Neural cell (in vitro differentiated cells): Measurements from ENCODE around the gene FNDC10. TPM values are rescaled to one million over a fixed set of nuclear protein-coding genes. Genes with fewer than 3 reads are reported as not detected.

ENCODE experiments used
- H2AFZ ChIP-seq: fragments of 200-600, 300-800 bp; sonication (generic), shearing (Covaris generic); 2 replicates; pipeline ENCODE4 v1.6.0; 2014; ENCODE audit warnings: low read depth, mild to moderate bottlenecking, antibody characterized with exemption, low read length, moderate library complexity
- H3F3A ChIP-seq: fragments of 200-600 bp; shearing (Covaris generic); 2 replicates; pipeline ENCODE4 v1.6.1; 2016; ENCODE audit warnings: mild to moderate bottlenecking, moderate library complexity, mixed read lengths, antibody characterized with exemption, low read length; ENCODE audit not compliant: insufficient read depth, poor library complexity, severe bottlenecking
- H3K27ac ChIP-seq: fragments of 200-600, 300-800 bp; sonication (generic), shearing (Covaris generic); 2 replicates; pipeline ENCODE4 v1.5.1; 2014; ENCODE audit warnings: mild to moderate bottlenecking, low read length, moderate library complexity
- H3K27me3 ChIP-seq: fragments of 300-800, 200-600 bp; sonication (generic), shearing (Covaris generic); 2 replicates; pipeline ENCODE4 v1.6.0; 2014; ENCODE audit warnings: mild to moderate bottlenecking, low read depth, low read length, moderate library complexity; ENCODE audit not compliant: insufficient read depth
- H3K36me3 ChIP-seq: fragments of 300-800, 200-600 bp; sonication (generic), shearing (Covaris generic); 2 replicates; pipeline ENCODE4 v1.5.1; 2014; ENCODE audit warnings: mild to moderate bottlenecking, antibody characterized with exemption, low read length, moderate library complexity; ENCODE audit not compliant: insufficient read depth
- H3K4me2 ChIP-seq: fragments of 300-800, 200-600 bp; sonication (generic), shearing (Covaris generic); 2 replicates; pipeline ENCODE4 v1.6.0; 2014; ENCODE audit warnings: mild to moderate bottlenecking, low read length
- H3K4me3 ChIP-seq: fragments of 300-800, 200-600 bp; sonication (generic), shearing (Covaris generic); 2 replicates; pipeline ENCODE4 v1.5.1; 2014; ENCODE audit warnings: mild to moderate bottlenecking, low read length, moderate library complexity
- H3K79me2 ChIP-seq: fragments of 200-600 bp; shearing (Covaris generic); replicated peaks from 2 replicates; pipeline ENCODE4 v1.6.0; 2014; ENCODE audit warnings: mild to moderate bottlenecking, low read length, moderate library complexity; ENCODE audit not compliant: insufficient read depth
- H3K9ac ChIP-seq: fragments of 300-800, 200-600 bp; sonication (generic), shearing (Covaris generic); 2 replicates; pipeline ENCODE4 v1.6.1; 2016; ENCODE audit warnings: mild to moderate bottlenecking, low read length, mixed read lengths
- H3K9me2 ChIP-seq: fragments of 200-600 bp; shearing (Covaris generic); 2 replicates; pipeline ENCODE4 v1.6.1; 2016; ENCODE audit warnings: mild to moderate bottlenecking, low read length, mixed read lengths; ENCODE audit not compliant: insufficient read depth
- H3K9me3 ChIP-seq: fragments of 200-600, 300-800 bp; sonication (generic), shearing (Covaris generic); 2 replicates; pipeline ENCODE4 v1.6.1; 2016; ENCODE audit warnings: mild to moderate bottlenecking, mixed run types, low read length, moderate library complexity, mixed read lengths
- H4K20me1 ChIP-seq: fragments of 200-600 bp; shearing (Covaris generic); 2 replicates; pipeline ENCODE4 v1.6.1; 2016; ENCODE audit warnings: mild to moderate bottlenecking, mixed run types; ENCODE audit not compliant: insufficient read depth
- EZH2 ChIP-seq: fragments of 200-600, 300-800 bp; shearing (Covaris generic), sonication (generic); IDR thresholded peaks from 2 replicates; pipeline ENCODE4 v1.6.1; 2014; ENCODE audit warnings: antibody characterized with exemption, low read length, borderline replicate concordance, mild to moderate bottlenecking; ENCODE audit not compliant: insufficient read depth, poor library complexity, severe bottlenecking
- MXI1 ChIP-seq: fragments of 450-650 bp; conservative IDR thresholded peaks from 2 replicates; pipeline ENCODE4 v1.6.1; 2014; ENCODE audit warnings: antibody characterized with exemption, mild to moderate bottlenecking; ENCODE audit not compliant: poor library complexity, severe bottlenecking
- POLR2AphosphoS5 ChIP-seq: IDR thresholded peaks from 2 replicates; pipeline ENCODE4 v1.6.1; 2012
- RAD21 ChIP-seq: fragments of 450-650 bp; conservative IDR thresholded peaks from 2 replicates; pipeline ENCODE4 v1.6.1; 2014; ENCODE audit warnings: antibody characterized with exemption, mild to moderate bottlenecking, moderate library complexity
- REST ChIP-seq: IDR thresholded peaks from 2 replicates; pipeline ENCODE4 v1.6.1; 2012; ENCODE audit warnings: borderline replicate concordance
- SMC3 ChIP-seq: fragments of 450-650 bp; conservative IDR thresholded peaks from 2 replicates; pipeline ENCODE4 v1.6.1; 2014; ENCODE audit warnings: antibody characterized with exemption, mild to moderate bottlenecking, moderate library complexity; ENCODE audit not compliant: poor library complexity
- polyA plus RNA-seq: library from polyadenylated mRNA; depleted of rRNA; stranded (reverse); fragments of >200 nt; gene quantifications from 2 replicates; pipeline ENCODE4 v1.2.3, GENCODE V29; 2014
- TF ChIP-seq, protein P1 (sequence below): fragments of 450-650 bp; IDR thresholded peaks from 2 replicates; pipeline ENCODE4 v1.5.1; 2014; ENCODE audit warnings: antibody characterized with exemption, mild to moderate bottlenecking, moderate library complexity; ENCODE audit not compliant: poor library complexity, severe bottlenecking

FNDC10 gene
- polyA plus RNA-seq, 1 donor from 2014 or later = 4.5 TPM

DNA sequence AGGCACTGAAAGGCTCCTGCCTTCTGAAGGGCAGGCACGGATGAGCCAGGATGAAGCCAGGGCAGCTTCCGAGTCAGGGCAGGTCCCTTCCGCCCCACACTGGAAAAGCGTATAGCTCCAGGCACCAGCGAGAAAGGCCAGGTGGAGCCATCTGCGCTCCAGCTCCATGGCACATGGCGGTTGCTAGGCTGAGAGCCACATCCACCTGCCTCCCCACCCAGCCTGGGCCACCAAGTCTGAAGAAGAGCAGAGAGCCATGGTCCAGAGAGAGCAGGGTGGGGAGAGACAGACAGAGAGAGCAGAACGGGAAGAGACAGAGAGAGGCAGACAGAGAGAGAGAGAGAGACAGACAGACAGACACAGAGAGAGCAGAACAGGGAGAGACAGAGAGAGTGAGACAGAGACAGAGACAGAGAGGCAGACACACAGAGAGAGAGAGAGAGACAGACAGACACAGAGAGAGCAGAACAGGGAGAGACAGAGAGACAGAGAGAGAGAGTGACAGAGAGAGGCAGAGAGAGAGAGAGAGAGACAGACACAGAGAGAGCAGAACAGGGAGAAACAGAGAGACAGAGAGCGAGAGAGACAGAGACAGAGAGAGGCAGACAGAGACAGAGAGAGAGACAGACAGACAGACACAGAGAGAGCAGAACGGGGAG, 5.2 kb downstream of the FNDC10 start:
- Histone ChIP-seq H3K27ac (no peak overlapping the region), H3K9ac (no peak overlapping the region)

GRCh38 chr1:1593834-1594601, 5.9 kb downstream of the FNDC10 start:
- no peaks in the 10 kb centered on the region for H3K9me3 ChIP-seq
- no peak overlapping the region for H2AFZ ChIP-seq
- no peak overlapping the region for H3K4me3 ChIP-seq
- TF ChIP-seq, protein P1, sequence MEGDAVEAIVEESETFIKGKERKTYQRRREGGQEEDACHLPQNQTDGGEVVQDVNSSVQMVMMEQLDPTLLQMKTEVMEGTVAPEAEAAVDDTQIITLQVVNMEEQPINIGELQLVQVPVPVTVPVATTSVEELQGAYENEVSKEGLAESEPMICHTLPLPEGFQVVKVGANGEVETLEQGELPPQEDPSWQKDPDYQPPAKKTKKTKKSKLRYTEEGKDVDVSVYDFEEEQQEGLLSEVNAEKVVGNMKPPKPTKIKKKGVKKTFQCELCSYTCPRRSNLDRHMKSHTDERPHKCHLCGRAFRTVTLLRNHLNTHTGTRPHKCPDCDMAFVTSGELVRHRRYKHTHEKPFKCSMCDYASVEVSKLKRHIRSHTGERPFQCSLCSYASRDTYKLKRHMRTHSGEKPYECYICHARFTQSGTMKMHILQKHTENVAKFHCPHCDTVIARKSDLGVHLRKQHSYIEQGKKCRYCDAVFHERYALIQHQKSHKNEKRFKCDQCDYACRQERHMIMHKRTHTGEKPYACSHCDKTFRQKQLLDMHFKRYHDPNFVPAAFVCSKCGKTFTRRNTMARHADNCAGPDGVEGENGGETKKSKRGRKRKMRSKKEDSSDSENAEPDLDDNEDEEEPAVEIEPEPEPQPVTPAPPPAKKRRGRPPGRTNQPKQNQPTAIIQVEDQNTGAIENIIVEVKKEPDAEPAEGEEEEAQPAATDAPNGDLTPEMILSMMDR = no peak
- TF ChIP-seq RAD21 = no peak
- no peak overlapping the region for H3K27ac ChIP-seq
- no peak overlapping the region for H3K9ac ChIP-seq
- H3K36me3 ChIP-seq = no peaks in the 10 kb centered on the region
- no peaks in the 10 kb centered on the region for H3F3A ChIP-seq
- H4K20me1 ChIP-seq = no peaks in the 10 kb centered on the region
- no peak overlapping the region for H3K4me2 ChIP-seq
- H3K79me2 ChIP-seq = no peaks in the 10 kb centered on the region
- peaks cover 4% of the 10 kb centered on the region for H3K27me3 ChIP-seq
- no peaks in the 10 kb centered on the region for H3K9me2 ChIP-seq

More for the DNA sequence above, 5.2 kb downstream of the FNDC10 start:
- H4K20me1 ChIP-seq = no peaks in the 10 kb centered on the region
- no peaks in the 10 kb centered on the region for H3K9me2 ChIP-seq
- H3K27me3 ChIP-seq = peaks cover 6% of the 10 kb centered on the region
- no peak overlapping the region for H3K4me2 ChIP-seq
- no peak overlapping the region for H2AFZ ChIP-seq
- H3K4me3 ChIP-seq = no peak overlapping the region
- no peaks in the 10 kb centered on the region for H3F3A ChIP-seq
- TF ChIP-seq MXI1 (no peak), POLR2AphosphoS5 (no peak), RAD21 (no peak), EZH2 (no peak), SMC3 (no peak), REST (no peak)
- TF ChIP-seq, protein P1 = no peak
- H3K79me2 ChIP-seq = no peaks in the 10 kb centered on the region
- no peaks in the 10 kb centered on the region for H3K9me3 ChIP-seq
- no peaks in the 10 kb centered on the region for H3K36me3 ChIP-seq
